T-helper 1 cell treated with Interleukin-12 subunit alpha and Interleukin-12 subunit beta and Interleukin-4 antibody, amounts not matched to agents 30 ng/mL and 1 ng/mL, for 36 hours (primary cell): ENCODE results near the gene XK. TPM values are rescaled to one million over a fixed set of nuclear protein-coding genes. Genes with fewer than 3 reads are reported as not detected.
"Not testable (repeated sequence)": the region's sequence is repeated elsewhere in the genome, so short reads cannot be mapped to it uniquely, and the experiment has no call there.

Source experiments
- intact Hi-C: fragments of 100-400 bp; cut with micrococcal nuclease; formaldehyde crosslinking; loops from one replicate; pipeline ENCODE4 v1.15.1; 2024
- total RNA-seq: library from RNA; stranded (reverse); gene quantifications from 2 replicates; pipeline ENCODE4 v1.2.3, GENCODE V29; 2022

The XK gene
- total RNA-seq, 1 donor from 2014 or later, result 0.15 TPM

DNA sequence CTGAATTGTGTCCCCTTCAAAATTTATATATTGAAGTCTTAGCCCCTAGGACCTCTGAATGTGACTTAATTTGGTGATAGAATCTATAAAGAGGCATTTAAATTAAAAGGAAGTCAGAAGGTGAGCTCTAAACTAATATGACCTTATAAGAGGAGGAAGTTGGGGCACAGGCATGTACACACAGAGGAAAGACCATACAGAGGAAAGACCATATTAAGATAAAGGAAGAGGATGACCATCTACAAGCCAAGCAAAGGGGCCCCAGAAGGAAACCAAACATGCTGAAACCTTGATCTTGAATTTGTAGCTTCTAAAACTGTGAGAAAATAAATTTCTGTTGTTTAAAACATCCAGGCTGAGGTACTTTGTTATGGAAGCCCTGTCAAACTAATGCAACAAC, 67.3 kb downstream of the XK start:
- intact Hi-C loops, result loop anchor here (5.0 kb wide), 1 partner anchor 34 kb away; no protein-coding TSS in a partner anchor

DNA sequence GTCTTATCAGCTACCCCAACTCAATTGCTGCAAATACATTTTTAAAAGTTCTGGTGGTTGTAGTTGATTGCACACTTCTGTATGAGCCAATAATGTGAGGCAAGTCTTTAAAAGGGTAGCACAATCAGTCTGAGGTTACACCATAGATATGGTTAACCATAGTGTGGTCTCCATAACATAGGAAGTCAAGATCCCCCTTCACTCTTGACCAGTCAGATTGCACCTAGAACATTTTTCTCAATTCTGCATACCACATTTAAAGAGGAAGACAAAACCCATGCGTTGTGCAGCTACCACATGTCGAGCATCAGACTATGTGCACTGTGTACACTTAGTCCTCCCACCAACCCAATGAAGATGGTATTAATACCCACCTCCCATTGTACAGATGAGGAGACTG, 67.8 kb downstream of the XK start:
- intact Hi-C loops, result loop anchor here (5.0 kb wide), 1 partner anchor 34 kb away; no protein-coding TSS in a partner anchor

DNA sequence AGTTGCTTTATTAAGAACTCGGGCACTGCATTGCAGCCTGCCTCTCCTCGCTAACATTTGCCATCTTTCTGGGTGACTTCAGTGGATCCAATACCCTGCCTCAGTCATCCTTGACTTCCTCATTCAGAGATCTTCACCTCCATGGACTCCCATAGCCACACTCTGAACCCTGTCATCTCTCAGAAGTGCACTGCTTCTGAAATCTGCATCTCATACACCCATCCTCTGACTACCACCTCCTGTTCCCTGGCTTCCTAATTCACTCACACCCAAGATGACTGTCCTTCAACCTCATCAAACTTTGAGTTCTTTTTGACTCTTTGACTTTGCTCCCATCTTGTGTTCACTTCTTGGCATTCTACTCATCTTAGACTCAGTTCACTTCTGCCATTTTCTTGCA, 68.9 kb downstream of the XK start:
- intact Hi-C loops, result loop anchor here (2.0 to 5.0 kb wide), 2 partner anchors 33 to 92 kb away; partner anchors contain the start of gene DYNLT3

DNA sequence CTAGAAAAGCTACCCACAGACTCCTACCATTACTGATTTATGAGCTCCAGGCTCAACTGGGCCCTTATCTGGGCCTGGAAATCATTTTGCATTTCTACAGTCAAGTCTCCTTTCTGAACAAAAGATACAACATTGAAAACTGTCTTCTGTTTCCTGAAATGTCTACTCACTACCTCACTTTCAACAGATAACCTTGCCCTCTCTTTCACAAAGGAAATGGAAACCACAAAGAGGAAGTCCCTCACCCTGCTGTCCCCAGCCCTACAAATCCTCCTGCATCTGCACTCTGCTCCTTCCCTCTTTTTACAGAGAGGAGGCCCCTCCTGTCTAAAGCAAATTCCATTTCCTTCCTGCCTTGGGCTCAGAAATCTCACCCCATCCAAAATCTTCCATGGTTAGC, 69.4 kb downstream of the XK start:
- intact Hi-C loops, result loop anchor here (1.0 to 2.0 kb wide), 2 partner anchors 10 to 92 kb away; partner anchors contain the start of gene DYNLT3

DNA sequence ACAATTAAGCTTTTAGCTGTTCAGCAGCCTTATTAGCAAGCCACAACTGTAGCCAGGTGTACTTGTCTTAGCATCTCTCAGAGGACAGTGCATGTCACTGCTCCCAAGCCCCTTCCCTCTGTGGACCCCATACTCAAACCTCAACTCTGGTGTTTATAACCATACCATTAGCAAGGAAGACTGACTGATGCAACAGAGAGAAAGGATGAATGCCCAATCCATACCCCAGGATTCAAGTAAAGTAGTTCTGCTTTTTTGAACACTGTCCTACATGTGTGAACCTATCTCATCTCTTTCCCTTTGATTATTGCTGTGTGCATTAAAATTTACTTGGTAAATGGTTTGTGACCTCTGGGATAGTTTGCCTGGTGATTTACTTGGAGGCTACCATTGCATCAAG, 71.5 kb downstream of the XK start:
- intact Hi-C loops, result no loop called here

- intact Hi-C loops, result no loop called here
Measured at GRCh38 chrX:37759351-37759750, 73.8 kb downstream of the XK start.

DNA sequence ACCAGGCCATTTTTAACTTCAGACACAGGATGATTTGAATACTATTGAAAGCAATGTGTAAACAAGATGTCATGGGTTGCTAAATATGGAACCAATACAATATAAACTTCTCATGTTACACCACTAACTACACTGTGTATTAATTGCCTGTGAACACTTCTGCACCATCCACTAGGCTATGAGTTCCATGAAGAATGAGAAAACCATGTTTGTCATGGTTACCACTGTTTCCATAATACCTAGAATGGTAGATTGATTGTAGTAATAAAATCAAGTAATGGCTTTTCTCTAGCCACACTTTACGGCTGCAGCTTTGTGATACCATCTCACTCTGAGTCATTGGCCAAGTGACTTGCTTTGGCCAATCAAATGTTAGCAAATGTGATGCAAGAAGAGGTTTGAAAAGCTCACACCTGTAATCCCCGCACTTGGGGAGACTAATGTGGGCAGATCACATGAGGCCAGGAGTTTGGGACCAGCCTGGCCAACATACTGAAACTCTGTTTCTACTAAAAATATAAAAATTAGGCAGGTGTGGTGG, 74.4 kb downstream of the XK start:
- intact Hi-C loops, result no loop called here

- intact Hi-C loops, result no loop called here
Measured at GRCh38 chrX:37763400-37763799, 77.8 kb downstream of the XK start.

DNA sequence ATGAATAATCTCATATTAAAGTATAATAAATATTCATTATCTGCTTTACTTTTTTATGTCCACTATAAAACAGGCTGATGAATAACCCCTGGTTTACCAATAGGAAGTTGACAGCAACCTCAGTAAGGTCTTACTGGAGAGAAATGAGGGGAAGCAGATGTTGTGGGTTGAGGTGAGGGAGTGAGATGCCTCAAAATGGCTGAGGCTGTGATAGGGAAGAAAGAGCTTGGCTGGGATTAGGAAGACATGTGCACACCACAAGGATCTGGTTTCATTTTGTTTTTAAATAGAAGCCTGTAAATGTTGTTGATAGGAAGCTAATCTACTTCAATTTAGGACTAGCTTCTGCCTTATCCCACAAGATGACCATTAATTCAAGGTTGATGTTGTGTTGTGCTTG, 79.9 kb downstream of the XK start:
- intact Hi-C loops, result no loop called here

DNA sequence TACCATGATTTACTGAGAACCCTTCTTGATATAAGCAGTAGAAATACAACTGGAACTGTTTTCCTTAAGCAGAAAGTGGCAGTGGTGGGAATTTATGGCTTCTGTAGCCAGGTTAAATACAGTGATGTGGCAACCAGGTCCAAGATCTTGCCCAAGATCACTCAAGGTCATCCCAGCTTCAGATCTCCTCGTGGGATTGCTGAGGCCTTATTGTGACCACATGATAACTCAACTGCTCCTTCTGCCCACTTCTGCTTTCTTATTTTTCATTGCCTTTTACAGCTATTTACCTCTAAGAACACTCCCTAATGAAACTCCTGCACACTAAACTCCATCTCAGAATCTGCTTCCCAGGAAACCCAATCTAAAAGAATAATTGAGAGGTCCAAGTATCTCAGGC, 81.8 kb downstream of the XK start:
- intact Hi-C loops, result no loop called here

GRCh38 chrX:37768866-37769265, 83.3 kb downstream of the XK start:
- intact Hi-C loops, result not testable (repeated sequence)

DNA sequence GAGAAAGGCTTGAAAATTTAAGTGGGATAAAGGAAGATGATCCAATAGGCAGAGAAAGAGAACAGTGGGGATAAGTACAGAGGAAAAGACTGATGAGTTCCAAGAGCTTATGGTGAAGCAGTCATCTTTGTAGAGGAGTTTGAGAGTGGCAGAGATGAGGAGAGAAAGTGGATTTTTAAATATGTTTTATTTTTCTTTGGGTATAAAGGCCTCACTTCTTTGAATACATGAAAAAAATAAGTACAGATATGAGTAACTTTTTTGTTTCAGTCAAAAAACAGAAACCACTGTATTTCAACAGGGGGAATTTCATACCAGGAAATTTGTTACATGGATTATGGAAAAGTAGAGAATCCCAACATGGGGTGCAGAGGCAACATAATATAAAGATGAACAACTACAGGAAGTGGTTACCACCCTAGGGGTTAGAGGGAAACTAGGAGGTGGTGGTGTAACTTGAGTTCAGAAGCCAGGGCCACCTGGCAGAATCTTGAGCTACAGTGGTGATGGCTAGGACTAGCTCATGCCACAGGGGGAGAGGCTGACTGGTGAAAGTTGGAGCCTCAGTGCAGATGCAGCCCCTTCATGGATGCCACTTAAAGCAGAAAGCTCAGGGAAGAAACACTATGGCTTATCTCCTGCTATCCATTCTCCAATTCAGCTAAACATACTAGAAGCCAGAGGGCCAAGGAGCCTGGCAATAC, 90.8 kb downstream of the XK start:
- intact Hi-C loops, result loop anchor here (2.0 kb wide), 1 partner anchor 32 kb away; no protein-coding TSS in a partner anchor

DNA sequence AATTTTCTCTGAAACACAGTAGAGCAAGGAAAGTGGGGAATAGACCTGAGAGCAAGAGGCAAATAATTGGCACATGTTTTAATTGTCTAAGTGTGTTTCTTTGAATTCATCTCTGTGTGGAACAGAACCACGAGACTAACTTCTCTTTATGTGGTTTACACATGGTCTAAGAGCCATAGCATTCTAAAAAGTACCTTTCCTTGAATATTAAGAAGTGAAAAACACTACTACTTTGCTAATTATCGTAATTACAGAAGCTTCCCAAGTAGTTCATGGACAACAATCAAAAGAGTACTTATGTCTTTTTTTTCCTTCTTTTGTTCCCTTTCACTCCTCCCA, 91.4 kb downstream of the XK start:
- intact Hi-C loops, result loop anchor here (2.0 kb wide), 1 partner anchor 32 kb away; no protein-coding TSS in a partner anchor

DNA sequence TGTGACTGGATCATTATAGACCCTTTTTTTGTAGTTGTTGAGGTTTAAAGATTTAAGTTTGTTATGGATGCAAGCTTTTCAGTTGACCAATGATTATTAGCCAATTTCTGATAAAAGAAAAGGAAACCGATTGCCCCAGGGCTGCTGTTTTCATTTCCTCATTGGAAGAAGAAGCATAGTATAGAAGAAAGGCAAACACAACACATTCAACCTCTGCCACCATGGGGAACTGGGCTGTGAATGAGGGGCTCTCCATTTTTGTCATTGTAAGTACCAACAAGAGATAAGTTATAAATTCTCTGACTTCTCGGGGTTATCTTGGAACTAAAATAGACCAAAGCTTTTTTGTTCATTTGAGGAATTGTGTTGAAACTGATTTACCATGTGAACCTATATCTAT, 94.3 kb downstream of the XK start, which contains the start of gene CYBB:
CYBB (plus strand) TSS at position 203 of the 400 bp plus-strand sequence; CDS start at position 222, 19 bp downstream.
- intact Hi-C loops, result no loop called here

- intact Hi-C loops, result no loop called here
Measured at GRCh38 chrX:37781081-37781480, 95.5 kb downstream of the XK start.

Other genes starting within 250 kb of the XK start
- 0.47 and 0.49 TPM in 2 replicates for gene LANCL3, start 114.1 kb upstream of the XK start, total RNA-seq
- gene CYBB, start 94.3 kb downstream of the XK start, total RNA-seq, result 0.32 TPM in 1 of 2 replicates, not detected in the other
- 12.1 and 16.2 TPM in 2 replicates for gene DYNLT3, start 161.8 kb downstream of the XK start, total RNA-seq